Adrenal gland (tissue), 5 donors: ENCODE results near the gene APOB.

Source experiments
- CTCF ChIP-seq, 6 experiments: fragments of 450-650 bp in 4 of 6; fragments of 200-600 bp in 2 of 6; sonication (generic) in 1 of 6; IDR thresholded peaks; 1 replicate in 5 of 6; 2 replicates in 1 of 6; pipeline versions ENCODE4 v1.5.1 to v1.8.0; 2016 to 2021; ENCODE audit warnings: antibody characterized with exemption in 6 of 6, mild to moderate bottlenecking in 2 of 6, moderate library complexity in 1 of 6
- POLR2A ChIP-seq, 2 donors: fragments of 450-650 bp; IDR thresholded peaks; one replicate each; pipeline ENCODE4 v1.6.1; 2017; ENCODE audit warnings: antibody characterized with exemption in 2 of 2, mild to moderate bottlenecking in 2 of 2, moderate library complexity in 1 of 2
- donor health status: DM: no; HTN: no; CAD: no.

- no peak for TF ChIP-seq CTCF (IDR thresholded peaks at IDR 0.05)
- TF ChIP-seq POLR2A (IDR thresholded peaks at IDR 0.05) = no peak
These were observed 10.4 kb downstream of the APOB start for GRCh38 chr2:21033237-21034155.
